Suprapubic skin (tissue), 4 donors: ENCODE measurements around the gene C2CD4C.

Source experiments
- CTCF ChIP-seq, 2 donors: fragments of 200-600 bp in 1 of 2; fragments of 450-650 bp in 1 of 2; sonication (generic) in 1 of 2; IDR thresholded peaks; one replicate each; pipeline ENCODE4 v1.5.1; 2016 to 2019; ENCODE audit warnings: antibody characterized with exemption in 2 of 2, mild to moderate bottlenecking in 1 of 2, moderate library complexity in 1 of 2
- POLR2A ChIP-seq, 2 donors: fragments of 450-650 bp; IDR thresholded peaks; one replicate each; pipeline ENCODE4 v1.6.1; 2017; ENCODE audit warnings: antibody characterized with exemption in 2 of 2, mild to moderate bottlenecking in 2 of 2, moderate library complexity in 2 of 2
- POLR2AphosphoS5 ChIP-seq, 3 donors: sonication (generic); formaldehyde crosslinking; IDR thresholded peaks; one replicate each; pipeline ENCODE4 v1.6.1; 2017; ENCODE audit warnings: antibody characterized with exemption in 3 of 3

DNA sequence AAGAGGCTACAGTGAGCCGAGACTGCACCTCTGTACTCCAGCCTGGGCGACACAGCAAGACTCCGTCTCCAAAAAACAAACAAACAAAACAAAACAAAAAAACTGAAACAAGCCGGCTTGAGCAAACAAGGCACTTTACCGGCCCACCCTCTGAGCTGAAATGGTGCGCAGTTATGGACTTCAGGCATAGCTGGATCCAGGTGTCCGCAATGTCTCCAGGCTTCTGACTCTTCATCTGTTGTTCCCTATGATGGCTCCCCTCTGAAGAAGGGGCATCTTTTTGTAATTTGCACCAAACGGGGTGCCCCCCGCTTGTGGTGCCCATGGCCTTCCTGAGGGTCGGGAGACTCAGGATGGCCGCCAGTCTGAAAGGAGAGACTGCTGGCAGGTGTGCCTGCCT is 6.2 kb downstream of the C2CD4C start:
- TF ChIP-seq CTCF (IDR thresholded peaks at IDR 0.05) (no peak), POLR2A (IDR thresholded peaks at IDR 0.05) (no peak), POLR2AphosphoS5 (IDR thresholded peaks at IDR 0.05) (no peak)
